Mesenchymal stem cell (in vitro differentiated cells and primary cell): ENCODE results near the gene BNIP5.

ENCODE experiments used
- DNase-seq: peaks from one replicate; pipeline ENCODE4 v3.0.0-alpha.2; 2013
- H2AFZ ChIP-seq: one replicate; pipeline ENCODE4 v1.6.1; 2013; ENCODE audit warnings: low read depth, mild to moderate bottlenecking, control low read depth, inconsistent platforms, low read length, moderate library complexity
- H2AK5ac ChIP-seq: 2 replicates; pipeline ENCODE4 v1.6.1; 2013; ENCODE audit warnings: low read length, moderate library complexity, mild to moderate bottlenecking, inconsistent platforms; ENCODE audit not compliant: severe bottlenecking
- H2BK120ac ChIP-seq: one replicate; pipeline ENCODE4 v1.6.1; 2013; ENCODE audit warnings: low read depth, mild to moderate bottlenecking, inconsistent platforms, low read length, moderate library complexity
- H2BK12ac ChIP-seq, 2 experiments: one replicate each; pipeline ENCODE4 v1.6.1; 2013; ENCODE audit warnings: inconsistent platforms in 2 of 2, low read length in 2 of 2, mild to moderate bottlenecking in 2 of 2, moderate library complexity in 2 of 2, control low read depth in 1 of 2
- H2BK15ac ChIP-seq: one replicate; pipeline ENCODE4 v1.6.1; 2013; ENCODE audit warnings: mild to moderate bottlenecking, low read depth, inconsistent platforms; ENCODE audit not compliant: poor library complexity, severe bottlenecking
- H2BK5ac ChIP-seq: 2 replicates; pipeline ENCODE4 v1.6.1; 2013; ENCODE audit warnings: low read depth, mild to moderate bottlenecking, low read length, control low read depth, inconsistent platforms; ENCODE audit not compliant: poor library complexity, severe bottlenecking
- H3K14ac ChIP-seq, 2 experiments: one replicate each; pipeline ENCODE4 v1.6.1; 2013; ENCODE audit warnings: inconsistent platforms in 2 of 2, low read length in 2 of 2, control low read depth in 1 of 2, mild to moderate bottlenecking in 1 of 2, moderate library complexity in 1 of 2
- H3K18ac ChIP-seq, 2 experiments: one replicate each; pipeline ENCODE4 v1.6.1; 2013; ENCODE audit warnings: inconsistent platforms in 2 of 2, low read length in 2 of 2, control low read depth in 1 of 2, low read depth in 1 of 2, mild to moderate bottlenecking in 1 of 2
- H3K23ac ChIP-seq, 2 experiments: one replicate each; pipeline ENCODE4 v1.6.1; 2013; ENCODE audit warnings: inconsistent platforms in 2 of 2, low read length in 2 of 2, mild to moderate bottlenecking in 2 of 2, moderate library complexity in 2 of 2, control low read depth in 1 of 2
- H3K27ac ChIP-seq: 2 replicates; pipeline ENCODE4 v1.5.1; 2013; ENCODE audit warnings: mild to moderate bottlenecking, moderate library complexity, low read length, control low read depth, inconsistent platforms; ENCODE audit not compliant: poor library complexity, severe bottlenecking
- H3K27me3 ChIP-seq, 2 experiments: 2 replicates each; pipeline versions ENCODE4 v1.6.1 to v1.7.0; 2013; ENCODE audit warnings: low read length in 2 of 2, mild to moderate bottlenecking in 2 of 2, moderate library complexity in 2 of 2, control low read depth in 1 of 2, inconsistent platforms in 1 of 2; ENCODE audit not compliant: control insufficient read depth in 1 of 2, insufficient read depth in 1 of 2
- H3K36me3 ChIP-seq, 2 experiments: 2 replicates each; pipeline versions ENCODE4 v1.6.1 to v1.7.0; 2013; ENCODE audit warnings: low read length in 2 of 2, control low read depth in 1 of 2, inconsistent platforms in 1 of 2, low read depth in 1 of 2, mild to moderate bottlenecking in 1 of 2; ENCODE audit not compliant: insufficient read depth in 2 of 2, control insufficient read depth in 1 of 2
- H3K4ac ChIP-seq, 2 experiments: one replicate each; pipeline ENCODE4 v1.6.1; 2013; ENCODE audit warnings: inconsistent platforms in 2 of 2, low read length in 2 of 2, mild to moderate bottlenecking in 2 of 2, moderate library complexity in 2 of 2, control low read depth in 1 of 2, low read depth in 1 of 2
- H3K4me1 ChIP-seq: 2 replicates; pipeline ENCODE4 v1.6.1; 2013; ENCODE audit warnings: low read depth, low read length, control low read depth; ENCODE audit not compliant: control insufficient read depth, insufficient read depth
- H3K4me2 ChIP-seq: 2 replicates; pipeline ENCODE4 v1.6.1; 2013; ENCODE audit warnings: low read length, mild to moderate bottlenecking, inconsistent platforms; ENCODE audit not compliant: poor library complexity, severe bottlenecking
- H3K4me3 ChIP-seq, 2 experiments: 2 replicates each; pipeline versions ENCODE4 v1.5.1 to v1.7.0; 2013; ENCODE audit warnings: low read length in 2 of 2, mild to moderate bottlenecking in 2 of 2, control low read depth in 1 of 2, low read depth in 1 of 2; ENCODE audit not compliant: insufficient read depth in 1 of 2
- H3K79me1 ChIP-seq: replicated peaks from 2 replicates; pipeline ENCODE4 v1.6.1; 2013; ENCODE audit warnings: mild to moderate bottlenecking, control low read depth, low read length, inconsistent platforms; ENCODE audit not compliant: poor library complexity, severe bottlenecking
- H3K9ac ChIP-seq: 2 replicates; pipeline ENCODE4 v1.7.0; 2013; ENCODE audit warnings: mild to moderate bottlenecking, low read length, moderate library complexity
- H3K9me3 ChIP-seq: 2 replicates; pipeline ENCODE4 v1.7.0; 2013; ENCODE audit warnings: mild to moderate bottlenecking, low read length; ENCODE audit not compliant: control insufficient read depth
- H4K8ac ChIP-seq: one replicate; pipeline ENCODE4 v1.6.1; 2013; ENCODE audit warnings: inconsistent platforms, mild to moderate bottlenecking, low read length, moderate library complexity
- H4K91ac ChIP-seq: one replicate; pipeline ENCODE4 v1.6.1; 2013; ENCODE audit warnings: mild to moderate bottlenecking, low read length, inconsistent platforms
- WGBS: methylation state at CpG from one replicate; pipeline ENCODE4 v1.1.7; 2013; ENCODE audit warnings: mixed read lengths; 5-methylcytosine and 5-hydroxymethylcytosine counted together

Gene BNIP5

DNA sequence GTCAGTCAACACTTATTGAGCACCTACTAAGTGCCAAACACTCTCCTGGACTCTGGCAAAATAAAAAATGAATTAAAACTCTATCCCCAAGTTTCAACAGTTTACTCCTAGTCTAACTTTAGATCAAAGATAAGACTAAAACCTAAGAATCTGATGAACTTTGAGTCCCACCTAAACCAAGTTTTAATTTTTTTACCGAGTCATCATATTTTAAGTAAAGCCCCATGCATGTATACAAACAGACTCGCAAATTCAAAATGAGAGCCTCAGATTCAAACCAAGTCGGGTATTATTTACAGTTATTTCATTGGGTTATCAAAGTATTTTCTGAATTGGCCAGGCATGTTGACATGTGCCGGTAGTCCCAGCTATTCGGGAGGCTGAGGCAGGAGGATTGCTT is 28.2 kb downstream of the BNIP5 start:
- Histone ChIP-seq H4K8ac (no peak overlapping the region), H3K14ac (no peak overlapping the region), H3K18ac (no peak overlapping the region), H3K79me1 (no peaks in the 10 kb centered on the region), H2AK5ac (no peak overlapping the region), H3K9me3 (peaks cover 7% of the 10 kb centered on the region), H3K4ac (no peak overlapping the region), H2BK120ac (no peak overlapping the region), H3K4me2 (no peak overlapping the region), H3K4me1 (no peaks in the 10 kb centered on the region), H3K4me3 (no peak overlapping the region), H3K23ac (no peak overlapping the region), H2AFZ (no peak overlapping the region), H3K27me3 (peaks cover 47% of the 10 kb centered on the region in 2 experiments), H2BK15ac (no peak overlapping the region), H4K91ac (no peak overlapping the region), H3K36me3 (no peaks in the 10 kb centered on the region), H3K9ac (no peak overlapping the region), H2BK5ac (no peak overlapping the region), H2BK12ac (no peak overlapping the region), H3K27ac (no peak overlapping the region)
- WGBS, result 96% methylated on average over 5 of the region's 5 CpGs
- DNase-seq, result no peak

DNA sequence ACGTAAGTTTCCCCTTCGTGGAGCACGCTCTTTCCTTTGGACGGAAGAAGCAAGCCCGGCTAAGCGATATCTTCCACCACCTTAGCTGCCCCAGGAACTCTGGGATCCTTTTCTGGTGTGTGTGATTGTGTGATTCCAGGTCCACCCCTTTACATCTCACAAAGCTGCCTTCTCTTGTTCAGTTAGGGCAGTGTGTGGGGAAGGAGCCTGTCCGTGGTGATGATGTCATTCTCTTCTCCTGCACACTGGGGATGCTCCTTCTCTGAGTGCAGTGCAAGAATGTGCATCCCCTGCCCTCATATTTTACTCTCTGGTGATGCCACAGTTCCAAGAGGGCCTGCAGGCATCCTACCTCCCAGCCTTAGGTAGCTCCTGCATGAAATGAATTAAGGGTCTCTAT is 30.3 kb downstream of the BNIP5 start:
- DNase-seq, result no peak
- Histone ChIP-seq H4K91ac (no peak overlapping the region), H3K23ac (no peak overlapping the region), H3K4me3 (no peak overlapping the region), H3K27me3 (peaks cover 30 to 36% of the 10 kb centered on the region in 2 experiments), H3K4me2 (no peak overlapping the region), H3K79me1 (no peaks in the 10 kb centered on the region), H3K4ac (no peak overlapping the region), H3K27ac (no peak overlapping the region), H2BK5ac (no peak overlapping the region), H2BK12ac (no peak overlapping the region), H4K8ac (no peak overlapping the region), H3K9me3 (peaks cover 7% of the 10 kb centered on the region), H2BK15ac (no peak overlapping the region), H2BK120ac (no peak overlapping the region), H3K36me3 (no peaks in the 10 kb centered on the region), H2AK5ac (no peak overlapping the region), H3K9ac (no peak overlapping the region), H3K4me1 (peaks cover under 1% of the 10 kb centered on the region), H2AFZ (no peak overlapping the region), H3K14ac (no peak overlapping the region), H3K18ac (no peak overlapping the region)
- WGBS, result 85% methylated on average over 4 of the region's 7 CpGs

DNA sequence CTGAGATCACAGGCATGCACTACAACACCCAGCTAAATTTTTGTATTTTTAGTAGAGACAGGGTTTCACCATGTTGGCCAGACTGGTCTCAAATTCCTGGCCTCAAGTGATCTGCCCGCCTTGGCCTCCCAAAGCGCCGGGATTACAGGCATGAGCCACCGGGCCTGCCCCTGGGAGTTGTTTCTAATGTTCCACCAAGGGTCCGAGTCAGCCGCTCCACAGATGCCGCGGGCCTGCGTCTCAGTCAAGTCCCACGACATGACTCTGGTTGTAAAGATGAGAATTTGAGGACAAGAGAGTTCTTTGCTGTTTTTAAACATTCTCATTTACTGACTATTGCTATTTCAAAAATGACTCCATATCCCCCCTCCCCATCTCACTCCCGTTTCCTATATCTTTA is 30.8 kb downstream of the BNIP5 start:
- Histone ChIP-seq H3K4me3 (no peak overlapping the region), H4K91ac (no peak overlapping the region), H3K18ac (no peak overlapping the region), H3K14ac (no peak overlapping the region), H3K23ac (no peak overlapping the region), H4K8ac (no peak overlapping the region), H3K4ac (no peak overlapping the region), H2AK5ac (no peak overlapping the region), H3K4me1 (peaks cover 2% of the 10 kb centered on the region), H2BK120ac (no peak overlapping the region), H3K27me3 (peaks cover 25 to 31% of the 10 kb centered on the region in 2 experiments), H3K27ac (no peak overlapping the region), H2BK5ac (no peak overlapping the region), H2BK15ac (no peak overlapping the region), H3K9ac (no peak overlapping the region), H3K4me2 (no peak overlapping the region), H3K79me1 (no peaks in the 10 kb centered on the region), H2AFZ (no peak overlapping the region), H2BK12ac (no peak overlapping the region), H3K9me3 (peaks cover 7% of the 10 kb centered on the region), H3K36me3 (no peaks in the 10 kb centered on the region)
- 86% methylated on average over 7 of the region's 11 CpGs for WGBS
- DNase-seq, result no peak

DNA sequence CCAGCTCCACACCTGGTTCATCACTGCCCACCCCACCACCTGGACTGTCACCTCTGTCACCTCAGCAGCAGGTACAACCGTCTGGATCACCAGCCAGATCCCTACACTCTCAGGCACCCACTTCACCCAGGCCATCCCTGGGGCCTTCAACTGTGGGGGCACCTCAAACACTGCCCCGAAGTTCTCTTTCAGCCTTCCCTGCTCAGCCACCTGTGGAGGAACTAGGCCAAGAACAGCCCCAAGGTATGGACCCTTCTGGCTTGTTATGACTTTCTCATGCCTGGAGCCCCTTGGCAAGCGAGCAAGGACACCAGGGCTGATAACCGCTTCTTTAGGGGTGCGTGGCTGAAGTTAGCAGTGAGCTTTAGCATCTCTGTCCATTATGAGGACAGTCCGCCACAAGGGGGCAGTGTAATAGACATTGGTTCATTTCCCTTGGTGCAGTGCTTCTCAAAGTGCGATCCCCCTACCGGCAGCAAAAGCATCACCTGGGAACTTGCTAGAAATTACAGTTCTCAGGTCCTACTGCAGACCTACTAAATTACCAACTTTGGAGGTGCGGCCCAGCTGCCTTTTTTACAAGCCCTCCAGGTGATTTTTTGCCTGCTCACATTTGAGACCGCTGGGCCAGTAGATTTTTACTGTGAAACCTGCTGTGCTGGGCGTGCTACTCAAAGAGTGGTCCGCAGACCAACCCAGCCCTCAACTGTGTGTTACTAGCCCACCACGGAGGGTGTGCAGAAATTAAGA is 34.3 kb downstream of the BNIP5 start:
- Histone ChIP-seq H3K14ac (no peak overlapping the region), H2BK5ac (no peak overlapping the region), H3K23ac (no peak overlapping the region), H2BK15ac (no peak overlapping the region), H2BK120ac (no peak overlapping the region), H3K36me3 (no peaks in the 10 kb centered on the region), H3K4me2 (no peak overlapping the region), H2BK12ac (no peak overlapping the region), H3K4me3 (no peak overlapping the region), H3K9me3 (no peaks in the 10 kb centered on the region), H3K18ac (no peak overlapping the region), H3K27me3 (peaks cover 5 to 9% of the 10 kb centered on the region in 2 experiments), H2AFZ (no peak overlapping the region), H4K8ac (no peak overlapping the region), H3K27ac (no peak overlapping the region), H2AK5ac (no peak overlapping the region), H3K79me1 (no peaks in the 10 kb centered on the region), H3K4me1 (peaks cover 4% of the 10 kb centered on the region), H3K4ac (no peak overlapping the region), H3K9ac (no peak overlapping the region), H4K91ac (no peak overlapping the region)
- peak; percentile 88 for DNase-seq
- WGBS, result 29% methylated on average over 12 of the region's 13 CpGs
